Measurements from ENCODE around the gene GEMIN2.

- TF ChIP-seq, protein P1, sequence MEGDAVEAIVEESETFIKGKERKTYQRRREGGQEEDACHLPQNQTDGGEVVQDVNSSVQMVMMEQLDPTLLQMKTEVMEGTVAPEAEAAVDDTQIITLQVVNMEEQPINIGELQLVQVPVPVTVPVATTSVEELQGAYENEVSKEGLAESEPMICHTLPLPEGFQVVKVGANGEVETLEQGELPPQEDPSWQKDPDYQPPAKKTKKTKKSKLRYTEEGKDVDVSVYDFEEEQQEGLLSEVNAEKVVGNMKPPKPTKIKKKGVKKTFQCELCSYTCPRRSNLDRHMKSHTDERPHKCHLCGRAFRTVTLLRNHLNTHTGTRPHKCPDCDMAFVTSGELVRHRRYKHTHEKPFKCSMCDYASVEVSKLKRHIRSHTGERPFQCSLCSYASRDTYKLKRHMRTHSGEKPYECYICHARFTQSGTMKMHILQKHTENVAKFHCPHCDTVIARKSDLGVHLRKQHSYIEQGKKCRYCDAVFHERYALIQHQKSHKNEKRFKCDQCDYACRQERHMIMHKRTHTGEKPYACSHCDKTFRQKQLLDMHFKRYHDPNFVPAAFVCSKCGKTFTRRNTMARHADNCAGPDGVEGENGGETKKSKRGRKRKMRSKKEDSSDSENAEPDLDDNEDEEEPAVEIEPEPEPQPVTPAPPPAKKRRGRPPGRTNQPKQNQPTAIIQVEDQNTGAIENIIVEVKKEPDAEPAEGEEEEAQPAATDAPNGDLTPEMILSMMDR (IDR thresholded peaks at IDR 0.05), result no peak
- no peak for TF ChIP-seq ZFX (IDR thresholded peaks at IDR 0.05; ENCODE audit: borderline replicate concordance)
Observed at GRCh38 chr14:39099748-39100147, 14.4 kb upstream of the GEMIN2 start.

All from 22Rv1 (cell line).